HepG2 (cell line): ENCODE data around the gene WDR93. TPM values are rescaled to one million over a fixed set of nuclear protein-coding genes. Genes with fewer than 3 reads are reported as not detected.

ENCODE experiments used
- ATAC-seq: fragments of 200-7000 bp; cut with Tn5 transposase; 3 replicates; pipeline ENCODE4 v1.9.1; 2020; ENCODE audit warnings: mild to moderate bottlenecking, moderate library complexity
- BruUV-seq: library from RNA; stranded (reverse); fragments of 400-500 nt; replicated peaks from 2 replicates; lab custom pipeline; 2021; lab: Mats Ljungman, UMichigan
- CTCF ChIA-PET: fragments of 300-600 bp; formaldehyde crosslinking; extraction: SDS; loops from one replicate; lab custom pipeline; 2021; ENCODE audit warnings: low total read pairs, inconsistent platforms, low intra/inter-chr PET ratio; lab: Yijun Ruan, JAX
- POLR2A ChIA-PET: fragments of 350-600 bp; sonication (Branson Sonifier 250); formaldehyde crosslinking; loops from one replicate; lab custom pipeline; 2020; ENCODE audit warnings: antibody characterized with exemption, inconsistent platforms; lab: Yijun Ruan, JAX
- DNase-seq: peaks from one replicate; pipeline ENCODE4 v3.0.0-alpha.2; 2015; ENCODE audit warnings: low spot score
- FAIRE-seq: peaks from 3 replicates; lab custom pipeline; 2011; peaks lifted over from hg19 to GRCh38; lab: Jason Lieb, UNC
- H2AFZ ChIP-seq: one replicate; pipeline ENCODE4 v1.6.1; 2011; ENCODE audit warnings: low read length, inconsistent platforms
- H3K27ac ChIP-seq: fragments of 300-600 bp; 3 replicates; pipeline ENCODE4 v1.8.0; 2011; ENCODE audit warnings: mixed run types, mild to moderate bottlenecking, mixed read lengths, low read length, inconsistent platforms; ENCODE audit not compliant: insufficient read depth; ENCODE audit errors: extremely low read length
- H3K27me3 ChIP-seq, 2 experiments: fragments of 200-600 bp in 1 of 2; 2 replicates in 1 of 2; 3 replicates in 1 of 2; pipeline versions ENCODE4 v1.6.0 to v1.8.0; 2011; ENCODE audit warnings: low read length in 2 of 2, mild to moderate bottlenecking in 2 of 2, moderate library complexity in 2 of 2, inconsistent platforms in 1 of 2; ENCODE audit not compliant: insufficient read depth in 2 of 2, control insufficient read depth in 1 of 2
- H3K36me3 ChIP-seq, 2 experiments: fragments of 200-600 bp in 1 of 2; replicated peaks in 1 of 2; 2 replicates in 1 of 2; 3 replicates in 1 of 2; pipeline versions ENCODE4 v1.5.1 to v1.8.0; 2011; ENCODE audit warnings: low read length in 2 of 2, inconsistent platforms in 1 of 2; ENCODE audit not compliant: insufficient read depth in 2 of 2, control insufficient read depth in 1 of 2
- H3K4me1 ChIP-seq: 2 replicates; pipeline ENCODE4 v1.5.1; 2012; ENCODE audit warnings: low read length, inconsistent platforms; ENCODE audit not compliant: insufficient read depth
- H3K4me2 ChIP-seq: 2 replicates; pipeline ENCODE4 v1.6.0; 2011; ENCODE audit warnings: low read depth, low read length, inconsistent platforms
- H3K4me3 ChIP-seq, 3 experiments: fragments of 200-600 bp in 1 of 3; sonication (generic), shearing (Covaris generic) in 1 of 3; replicated peaks in 1 of 3; 2 replicates each; pipeline ENCODE4 v1.5.1; 2011 to 2016; ENCODE audit warnings: low read length in 3 of 3, inconsistent platforms in 2 of 3, low read depth in 2 of 3, mild to moderate bottlenecking in 2 of 3, control low read depth in 1 of 3, mixed read lengths in 1 of 3; ENCODE audit not compliant: insufficient read depth in 1 of 3
- H3K79me2 ChIP-seq: one replicate; pipeline ENCODE4 v1.6.1; 2011; ENCODE audit warnings: low read length, inconsistent platforms; ENCODE audit not compliant: insufficient read depth
- H3K9ac ChIP-seq: 2 replicates; pipeline ENCODE4 v1.6.0; 2011; ENCODE audit warnings: mild to moderate bottlenecking, low read depth, low read length, inconsistent platforms; ENCODE audit not compliant: insufficient read depth
- H3K9me3 ChIP-seq: 2 replicates; pipeline ENCODE4 v1.5.1; 2012; ENCODE audit warnings: mild to moderate bottlenecking, low read length
- H4K20me1 ChIP-seq: 2 replicates; pipeline ENCODE4 v1.6.0; 2011; ENCODE audit warnings: inconsistent platforms, mild to moderate bottlenecking, low read length, moderate library complexity; ENCODE audit not compliant: insufficient read depth
- CENPT ChIP-seq: sonication (generic); formaldehyde crosslinking; IDR thresholded peaks from 2 replicates; pipeline ENCODE4 v1.8.0; 2022; ENCODE audit warnings: low read depth, mild to moderate bottlenecking, moderate library complexity, missing genetic modification reagents
- EZH2 ChIP-seq: conservative IDR thresholded peaks from 2 replicates; pipeline ENCODE4 v1.6.1; 2012; ENCODE audit warnings: mild to moderate bottlenecking, low read depth, low read length, moderate library complexity
- GRHL1 ChIP-seq: sonication (generic); formaldehyde crosslinking; conservative IDR thresholded peaks from 2 replicates; pipeline ENCODE4 v1.8.0; 2022; ENCODE audit warnings: missing genetic modification reagents
- HDAC1 ChIP-seq: sonication (generic); formaldehyde crosslinking; IDR thresholded peaks from 2 replicates; pipeline ENCODE4 v1.5.1; 2020; ENCODE audit warnings: mild to moderate bottlenecking, missing genetic modification reagents
- HOXA7 ChIP-seq: sonication (generic); formaldehyde crosslinking; IDR thresholded peaks from 2 replicates; pipeline ENCODE4 v1.8.1; 2022; ENCODE audit warnings: mild to moderate bottlenecking, missing genetic modification reagents, moderate library complexity
- JDP2 ChIP-seq: sonication (generic); formaldehyde crosslinking; IDR thresholded peaks from 2 replicates; pipeline ENCODE4 v1.8.1; 2022; ENCODE audit warnings: missing genetic modification reagents, borderline replicate concordance
- KDM1A ChIP-seq: IDR thresholded peaks from 2 replicates; pipeline ENCODE4 v1.6.1; 2016; ENCODE audit warnings: missing compliant biosample characterization
- SIN3A ChIP-seq: IDR thresholded peaks from 2 replicates; pipeline ENCODE4 v1.6.1; 2011; ENCODE audit warnings: low read depth, mild to moderate bottlenecking, control low read depth, low read length, borderline replicate concordance
- SMC3 ChIP-seq: IDR thresholded peaks from 2 replicates; pipeline ENCODE4 v1.6.1; 2011; ENCODE audit warnings: low read length, improper control_type of control experiment
- U2AF2 ChIP-seq: fragments of 200-400 bp; formaldehyde crosslinking; IDR thresholded peaks from 2 replicates; pipeline ENCODE4 v1.6.1; 2017; ENCODE audit warnings: low read depth, mild to moderate bottlenecking, low read length
- ZBTB37 ChIP-seq: sonication (generic); formaldehyde crosslinking; IDR thresholded peaks from 2 replicates; pipeline ENCODE4 v1.4.0; 2020; ENCODE audit warnings: mild to moderate bottlenecking, missing genetic modification reagents
- ZBTB39 ChIP-seq: sonication (generic); formaldehyde crosslinking; IDR thresholded peaks from 2 replicates; pipeline ENCODE4 v1.5.0; 2020; ENCODE audit warnings: missing genetic modification reagents
- ZFY ChIP-seq: sonication (generic); formaldehyde crosslinking; IDR thresholded peaks from 2 replicates; pipeline ENCODE4 v1.4.0; 2020; ENCODE audit warnings: missing genetic modification reagents
- ZNF12 ChIP-seq: sonication (generic); formaldehyde crosslinking; IDR thresholded peaks from 2 replicates; pipeline ENCODE4 v1.5.0; 2020; ENCODE audit warnings: missing genetic modification reagents
- ZNF124 ChIP-seq: sonication (generic); formaldehyde crosslinking; IDR thresholded peaks from 2 replicates; pipeline ENCODE4 v1.4.0; 2020; ENCODE audit warnings: missing genetic modification reagents
- ZNF180 ChIP-seq: sonication (generic); formaldehyde crosslinking; IDR thresholded peaks from 2 replicates; pipeline ENCODE4 v1.4.0; 2020; ENCODE audit warnings: low read depth, missing genetic modification reagents, borderline replicate concordance
- ZNF3 ChIP-seq: IDR thresholded peaks from 2 replicates; pipeline ENCODE4 v1.7.0; 2017; ENCODE audit warnings: inconsistent platforms
- ZNF326 ChIP-seq: sonication (generic); formaldehyde crosslinking; IDR thresholded peaks from 2 replicates; pipeline ENCODE4 v1.4.0; 2020; ENCODE audit warnings: missing genetic modification reagents, borderline replicate concordance
- ZNF597 ChIP-seq: sonication (generic); formaldehyde crosslinking; IDR thresholded peaks from 2 replicates; pipeline ENCODE4 v1.5.0; 2020; ENCODE audit warnings: missing genetic modification reagents
- WGBS: methylation state at CpG from one replicate; pipeline ENCODE4 v1.1.6; 2017; ENCODE audit warnings: low lambda C conversion rate; 5-methylcytosine and 5-hydroxymethylcytosine counted together
- in situ Hi-C: cut with HindIII; loops from 2 replicates; pipeline ENCODE4 v1.10.0; 2017; ENCODE audit warnings: low pct_unique_long_range_greater_than_20kb; ENCODE audit not compliant: extremely low pct_ligation_motif_present
- intact Hi-C: fragments of 100-400 bp; cut with micrococcal nuclease; formaldehyde crosslinking; loops from one replicate; pipeline ENCODE4 v1.10.0; 2022; ENCODE audit not compliant: unreplicated experiment
- polyA plus RNA-seq, 8 experiments: library from polyadenylated mRNA; depleted of rRNA in 3 of 8; stranded (reverse) in 7 of 8; unstranded in 1 of 8; fragments of >200 nt; fragmentation: Illumina TruSeq in 4 of 8; extraction: Trizol in 4 of 8; gene quantifications; 2 replicates each; pipeline versions ENCODE4 v1.2.1 to v1.2.3, GENCODE V29; 2011 to 2016; ENCODE audit warnings: low read depth in 4 of 8, missing spikeins in 1 of 8, mixed read lengths in 1 of 8; ENCODE audit not compliant: insufficient read depth in 1 of 8
- total RNA-seq, 5 experiments: library from RNA; depleted of rRNA; stranded (reverse); fragments of >200 nt; fragmentation: Illumina TruSeq; extraction: Trizol; gene quantifications; 2 replicates each; pipeline ENCODE4 v1.2.3, GENCODE V29; 2016; ENCODE audit warnings: low read depth in 1 of 5

WDR93 gene
- total and polyA plus RNA-seq, 2 of the 13 experiments (the other 11 are each of a cell fraction or from before 2014, with no cell fraction given), result 0.07 TPM; not detected in 1

- TF ChIP-seq ZNF597 (CRISPR knock-in tag) (no peak), ZBTB37 (CRISPR knock-in tag) (no peak), ZNF326 (CRISPR knock-in tag) (no peak), SIN3A (no peak), ZNF12 (no peak), JDP2 (CRISPR knock-in tag) (no peak)
- TF ChIP-seq, all 625 proteins: peak for 0
Observed at GRCh38 chr15:89669309-89669865, 21.2 kb upstream of the WDR93 start (continued).

GRCh38 chr15:89669941-89670340 is 20.7 kb upstream of the WDR93 start:
- Histone ChIP-seq H3K79me2 (no peaks in the 10 kb centered on the region), H3K4me3 (no peak overlapping the region), H4K20me1 (no peaks in the 10 kb centered on the region), H3K4me1 (peaks cover 30% of the 10 kb centered on the region), H3K4me2 (no peak overlapping the region), H3K9ac (no peak overlapping the region), H3K36me3 (no peaks in the 10 kb centered on the region), H3K9me3 (no peaks in the 10 kb centered on the region), H3K27ac (no peak overlapping the region), H3K27me3 (no peaks in the 10 kb centered on the region), H2AFZ (no peak overlapping the region)
- WGBS, result 98% methylated on average over 7 of the region's 15 CpGs
- DNase-seq, result no peak
- no peak for FAIRE-seq
- intact Hi-C loops, result loop anchor here (10.0 kb wide), 1 partner anchor 175 kb away; the partner anchor contains the start of gene RHCG
- in situ Hi-C loops, result no loop called here
- ChIA-PET CTCF (no interaction called here), POLR2A (no interaction called here)
- ATAC-seq, result no peak
- BruUV-seq, result no TSS peak
- TF ChIP-seq CENPT (CRISPR knock-in tag) (no peak), ZFY (CRISPR knock-in tag) (no peak), GRHL1 (CRISPR knock-in tag) (no peak), ZNF180 (CRISPR knock-in tag) (no peak), KDM1A (CRISPR knock-in tag) (no peak), SMC3 (no peak), ZNF3 (CRISPR knock-in tag) (no peak), ZNF124 (CRISPR knock-in tag) (no peak), EZH2 (no peak), ZBTB39 (CRISPR knock-in tag) (no peak), HOXA7 (CRISPR knock-in tag) (no peak), U2AF2 (no peak), HDAC1 (CRISPR knock-in tag) (no peak)
